ENCODE results near the gene TNFAIP8L3. TPM values are rescaled to one million over a fixed set of nuclear protein-coding genes. Genes with fewer than 3 reads are reported as not detected.

The TNFAIP8L3 gene
- polyA plus RNA-seq, 6 donors from 2014 or later: not detected

GRCh38 chr15:51107612-51108011 lies 12.9 kb upstream of the TNFAIP8L3 start:
- Mint-ChIP-seq H3K4me3 (no peak overlapping the region), H3K27ac (no peak overlapping the region), H3K36me3 (no peaks in the 10 kb centered on the region), H3K9me3 (peaks cover 0 to 4% (median 0%) of the 10 kb centered on the region in 7 donors), H3K4me1 (no peaks in the 10 kb centered on the region), H3K27me3 (peaks cover 34 to 39% (median 37%) of the 10 kb centered on the region in 3 donors)
- no peak for ATAC-seq (ENCODE audit: low read depth in 2 of 2)
- DNase-seq: no peak

- H3K4me3 Mint-ChIP-seq: no peak overlapping the region
- no peak overlapping the region for H3K27ac Mint-ChIP-seq
- H3K4me1 Mint-ChIP-seq: no peaks in the 10 kb centered on the region
- DNase-seq: no peak
- no peak for ATAC-seq (ENCODE audit: low read depth in 2 of 2)
- peaks cover 0 to 4% (median 0%) of the 10 kb centered on the region in 7 donors for H3K9me3 Mint-ChIP-seq
- H3K27me3 Mint-ChIP-seq: peaks cover 34 to 42% (median 41%) of the 10 kb centered on the region in 3 donors
- no peaks in the 10 kb centered on the region for H3K36me3 Mint-ChIP-seq
Measured at GRCh38 chr15:51106481-51106880, 11.8 kb upstream of the TNFAIP8L3 start.

GRCh38 chr15:51105430-51106016 lies 10.8 kb upstream of the TNFAIP8L3 start:
- Mint-ChIP-seq H3K36me3 (no peaks in the 10 kb centered on the region), H3K9me3 (peaks cover 0 to 4% (median 0%) of the 10 kb centered on the region in 7 donors), H3K4me3 (no peak overlapping the region), H3K4me1 (no peaks in the 10 kb centered on the region), H3K27ac (no peak overlapping the region), H3K27me3 (peaks cover 36 to 48% (median 46%) of the 10 kb centered on the region in 3 donors)
- ATAC-seq (ENCODE audit: low read depth in 2 of 2): no peak
- no peak for DNase-seq

- Mint-ChIP-seq H3K9me3 (peaks cover 0 to 3% (median 0%) of the 10 kb centered on the region in 7 donors), H3K36me3 (no peaks in the 10 kb centered on the region), H3K27ac (no peak overlapping the region), H3K4me1 (no peaks in the 10 kb centered on the region), H3K27me3 (peaks cover 33 to 48% (median 45%) of the 10 kb centered on the region in 3 donors), H3K4me3 (peak overlapping the region in 1 of 8 donors; percentile 72)
- no peak for DNase-seq
- no peak for ATAC-seq (ENCODE audit: low read depth in 2 of 2)
Measured at GRCh38 chr15:51104512-51104911, 9.8 kb upstream of the TNFAIP8L3 start.

- Mint-ChIP-seq H3K36me3 (no peaks in the 10 kb centered on the region), H3K27ac (no peak overlapping the region), H3K9me3 (peaks cover 0 to 3% (median 0%) of the 10 kb centered on the region in 7 donors), H3K27me3 (peaks cover 33 to 52% (median 48%) of the 10 kb centered on the region in 3 donors), H3K4me3 (no peak overlapping the region), H3K4me1 (no peaks in the 10 kb centered on the region)
- DNase-seq (no peak), ATAC-seq (ENCODE audit: low read depth in 2 of 2) (no peak)
Measured at GRCh38 chr15:51103330-51103729, 8.6 kb upstream of the TNFAIP8L3 start.

- peaks cover 49 to 72% (median 57%) of the 10 kb centered on the region in 3 donors for H3K27me3 Mint-ChIP-seq
- H3K4me3 Mint-ChIP-seq: no peak overlapping the region
- no peaks in the 10 kb centered on the region for H3K4me1 Mint-ChIP-seq
- peaks cover 0 to 3% (median 0%) of the 10 kb centered on the region in 7 donors for H3K9me3 Mint-ChIP-seq
- H3K36me3 Mint-ChIP-seq: no peaks in the 10 kb centered on the region
- H3K27ac Mint-ChIP-seq: no peak overlapping the region
- ATAC-seq (ENCODE audit: low read depth in 2 of 2) (no peak), DNase-seq (no peak)
Measured at GRCh38 chr15:51100785-51101489, 6.2 kb upstream of the TNFAIP8L3 start.

GRCh38 chr15:51099185-51099584 lies 4.5 kb upstream of the TNFAIP8L3 start:
- ATAC-seq (ENCODE audit: low read depth in 2 of 2) (no peak), DNase-seq (no peak)
- Mint-ChIP-seq H3K36me3 (no peaks in the 10 kb centered on the region), H3K27ac (peak overlapping the region in 1 of 6 donors; percentile 39), H3K27me3 (peaks cover 44 to 79% (median 61%) of the 10 kb centered on the region in 3 donors), H3K4me3 (peak overlapping the region in 1 of 8 donors; percentile 10), H3K4me1 (peaks cover 0 to 8% (median 4%) of the 10 kb centered on the region in 3 donors), H3K9me3 (peaks cover 0 to 3% (median 0%) of the 10 kb centered on the region in 7 donors)

- ATAC-seq (ENCODE audit: low read depth in 2 of 2): no peak
- Mint-ChIP-seq H3K36me3 (no peaks in the 10 kb centered on the region), H3K27me3 (peaks cover 35 to 81% (median 59%) of the 10 kb centered on the region in 3 donors), H3K9me3 (peaks cover 0 to 3% (median 0%) of the 10 kb centered on the region in 7 donors), H3K4me1 (peaks cover 4 to 16% (median 4%) of the 10 kb centered on the region in 3 donors), H3K4me3 (no peak overlapping the region), H3K27ac (no peak overlapping the region)
- DNase-seq: no peak
Measured at GRCh38 chr15:51098331-51098619, 3.6 kb upstream of the TNFAIP8L3 start.

GRCh38 chr15:51097553-51098330 lies 3.0 kb upstream of the TNFAIP8L3 start:
- H3K4me3 Mint-ChIP-seq: no peak overlapping the region
- peaks cover 33 to 81% (median 59%) of the 10 kb centered on the region in 3 donors for H3K27me3 Mint-ChIP-seq

GRCh38 chr15:51096976-51097375 lies 2.3 kb upstream of the TNFAIP8L3 start:
- Mint-ChIP-seq H3K36me3 (no peaks in the 10 kb centered on the region), H3K27ac (no peak overlapping the region), H3K4me3 (no peak overlapping the region), H3K4me1 (peaks cover 4 to 17% (median 5%) of the 10 kb centered on the region in 3 donors), H3K9me3 (peaks cover 0 to 3% (median 0%) of the 10 kb centered on the region in 7 donors), H3K27me3 (peaks cover 41 to 85% (median 61%) of the 10 kb centered on the region in 3 donors)
- DNase-seq (no peak), ATAC-seq (ENCODE audit: low read depth in 2 of 2) (no peak)

More at GRCh38 chr15:51097553-51098330, 3.0 kb upstream of the TNFAIP8L3 start:
- Mint-ChIP-seq H3K36me3 (no peaks in the 10 kb centered on the region), H3K4me1 (peaks cover 4 to 17% (median 5%) of the 10 kb centered on the region in 3 donors), H3K27ac (no peak overlapping the region), H3K9me3 (peaks cover 0 to 3% (median 0%) of the 10 kb centered on the region in 7 donors)
- no peak for DNase-seq
- no peak for ATAC-seq (ENCODE audit: low read depth in 2 of 2)

GRCh38 chr15:51095681-51096331 lies 1.1 kb upstream of the TNFAIP8L3 start:
- H3K36me3 Mint-ChIP-seq: no peaks in the 10 kb centered on the region
- H3K9me3 Mint-ChIP-seq: peaks cover 0 to 3% (median 0%) of the 10 kb centered on the region in 7 donors
- peak overlapping the region in 2 of 8 donors; percentile 30 to 68 for H3K4me3 Mint-ChIP-seq
- peaks cover 4 to 17% (median 5%) of the 10 kb centered on the region in 3 donors for H3K4me1 Mint-ChIP-seq
- ATAC-seq (ENCODE audit: low read depth in 2 of 2) (no peak), DNase-seq (no peak)
- no peak overlapping the region for H3K27ac Mint-ChIP-seq
- peaks cover 48 to 90% (median 67%) of the 10 kb centered on the region in 3 donors for H3K27me3 Mint-ChIP-seq

GRCh38 chr15:51093839-51094605 lies 684 bp downstream of the TNFAIP8L3 start:
- peaks cover 52 to 91% (median 67%) of the 10 kb centered on the region in 3 donors for H3K27me3 Mint-ChIP-seq
- ATAC-seq (ENCODE audit: low read depth in 2 of 2): no peak
- no peaks in the 10 kb centered on the region for H3K36me3 Mint-ChIP-seq
- no peak overlapping the region for H3K27ac Mint-ChIP-seq
- no peak for DNase-seq
- H3K4me3 Mint-ChIP-seq: peak overlapping the region in 5 of 8 donors; percentile 7 to 59 (median 45)
- H3K4me1 Mint-ChIP-seq: peaks cover 4 to 17% (median 5%) of the 10 kb centered on the region in 3 donors
- H3K9me3 Mint-ChIP-seq: peaks cover 0 to 2% (median 0%) of the 10 kb centered on the region in 7 donors

Data from naive B cell (primary cell).